A549 (cell line): Measurements from ENCODE around the gene TERB1. TPM values are rescaled to one million over a fixed set of nuclear protein-coding genes. Genes with fewer than 3 reads are reported as not detected.

Experiments used
- ATAC-seq, 2 experiments: fragments of 200-7000 bp in 1 of 2; fragments of >200 bp in 1 of 2; cut with Nextera tagmentation in 1 of 2; cut with Tn5 transposase in 1 of 2; 3 replicates each; pipeline versions ENCODE4 v1.8.0 to v1.9.1; 2018 to 2020; ENCODE audit warnings: mild to moderate bottlenecking in 1 of 2, moderate library complexity in 1 of 2
- CTCF ChIA-PET: fragments of 300-600 bp; sonication (Branson Sonifier 250); formaldehyde crosslinking; extraction: SDS; loops from one replicate; lab custom pipeline; 2021; ENCODE audit warnings: antibody characterized with exemption, inconsistent platforms; lab: Yijun Ruan, JAX
- POLR2A ChIA-PET: fragments of 350-600 bp; formaldehyde crosslinking; extraction: SDS; loops from one replicate; lab custom pipeline; 2021; ENCODE audit warnings: antibody characterized with exemption, inconsistent platforms; lab: Yijun Ruan, JAX
- DNase-seq, 2 experiments: peaks; one replicate each; pipeline versions ENCODE4 v3.0.0 to v3.0.0-alpha.2; 2011 to 2016; ENCODE audit warnings: low read depth in 1 of 2, low spot score in 1 of 2
- FAIRE-seq: peaks from 2 replicates; lab custom pipeline; 2011; peaks lifted over from hg19 to GRCh38; lab: Jason Lieb, UNC
- H3K27ac ChIP-seq, 2 experiments: fragments of >200 bp; sonication (Bioruptor Twin); formaldehyde crosslinking; 3 replicates each; pipeline ENCODE4 v1.5.1; 2016 to 2017
- H3K4me1 ChIP-seq: fragments of >200 bp; sonication (Bioruptor Twin); formaldehyde crosslinking; 3 replicates; pipeline ENCODE4 v1.6.1; 2016
- H3K4me2 ChIP-seq: fragments of >200 bp; sonication (Bioruptor Twin); formaldehyde crosslinking; 3 replicates; pipeline ENCODE4 v1.6.1; 2016
- H3K4me3 ChIP-seq: fragments of >200 bp; sonication (Bioruptor Twin); formaldehyde crosslinking; 3 replicates; pipeline ENCODE4 v1.5.1; 2016
- H3K9me3 ChIP-seq: fragments of >200 bp; sonication (Bioruptor Twin); formaldehyde crosslinking; 3 replicates; pipeline ENCODE4 v1.6.1; 2016
- BHLHE40 ChIP-seq: IDR thresholded peaks from 2 replicates; pipeline ENCODE4 v1.6.1; 2012; ENCODE audit warnings: low read depth, low read length, inconsistent platforms
- CBX8 ChIP-seq: fragments of 200-600 bp; sonication (generic); IDR thresholded peaks from 2 replicates; pipeline ENCODE4 v1.6.1; 2016
- CHD4 ChIP-seq: fragments of 200-600 bp; sonication (generic); IDR thresholded peaks from 2 replicates; pipeline ENCODE4 v1.6.1; 2016; ENCODE audit warnings: antibody characterized with exemption, mild to moderate bottlenecking, borderline replicate concordance
- E2F6 ChIP-seq: IDR thresholded peaks from 2 replicates; pipeline ENCODE4 v1.6.1; 2012; ENCODE audit warnings: low read depth, borderline replicate concordance
- EHMT2 ChIP-seq: fragments of 200-600 bp; sonication (generic); IDR thresholded peaks from 2 replicates; pipeline ENCODE4 v1.6.1; 2016; ENCODE audit warnings: antibody characterized with exemption, low read depth, mild to moderate bottlenecking, moderate library complexity
- FOSB ChIP-seq: fragments of 250-450 bp; sonication (Bioruptor Pico); IDR thresholded peaks from 2 replicates; pipeline ENCODE4 v1.5.0; 2020; ENCODE audit warnings: mild to moderate bottlenecking, moderate library complexity
- FOSL2 ChIP-seq, 2 experiments: fragments of 450-650 bp in 1 of 2; fragments of >200 bp in 1 of 2; sonication (Bioruptor Twin) in 1 of 2; formaldehyde crosslinking; IDR thresholded peaks; 2 replicates each; pipeline versions ENCODE4 v1.5.0 to v1.6.1; 2016 to 2020; ENCODE audit warnings: mild to moderate bottlenecking in 1 of 2, moderate library complexity in 1 of 2
- HDAC2 ChIP-seq: fragments of 200-600 bp; sonication (generic); IDR thresholded peaks from 2 replicates; pipeline ENCODE4 v1.6.1; 2016
- HMGXB4 ChIP-seq: fragments of 250-450 bp; sonication (Bioruptor Pico); IDR thresholded peaks from 2 replicates; pipeline ENCODE4 v1.5.0; 2021; ENCODE audit warnings: mild to moderate bottlenecking, moderate library complexity, borderline replicate concordance
- HOXA7 ChIP-seq: fragments of 250-450 bp; sonication (Bioruptor Pico); IDR thresholded peaks from 2 replicates; pipeline ENCODE4 v1.5.0; 2020; ENCODE audit warnings: mild to moderate bottlenecking, moderate library complexity
- JUN ChIP-seq, 2 experiments: fragments of >200 bp; sonication (Bioruptor Twin); formaldehyde crosslinking; IDR thresholded peaks; 2 replicates in 1 of 2; 3 replicates in 1 of 2; pipeline ENCODE4 v1.6.1; 2016 to 2017
- KDM5A ChIP-seq: fragments of 200-600 bp; sonication (generic); IDR thresholded peaks from 2 replicates; pipeline ENCODE4 v1.6.1; 2016; ENCODE audit warnings: antibody characterized with exemption, mild to moderate bottlenecking
- MAX ChIP-seq: IDR thresholded peaks from 2 replicates; pipeline ENCODE4 v1.6.1; 2012
- MAZ ChIP-seq: fragments of 150-350 bp; IDR thresholded peaks from 2 replicates; pipeline ENCODE4 v1.6.1; 2014; ENCODE audit warnings: antibody characterized with exemption, low read depth, low read length, borderline replicate concordance
- MYC ChIP-seq: IDR thresholded peaks from 2 replicates; pipeline ENCODE4 v1.6.1; 2012; ENCODE audit warnings: mild to moderate bottlenecking, inconsistent platforms, low read length, improper control_type of control experiment, borderline replicate concordance
- NFE2L2 ChIP-seq: fragments of 150-350 bp; conservative IDR thresholded peaks from 2 replicates; pipeline ENCODE4 v1.6.1; 2014; ENCODE audit warnings: low read length
- PHF8 ChIP-seq: fragments of 200-600 bp; sonication (generic); IDR thresholded peaks from 2 replicates; pipeline ENCODE4 v1.6.1; 2016; ENCODE audit warnings: low read depth, mild to moderate bottlenecking, antibody characterized with exemption, moderate library complexity, borderline replicate concordance
- RARB ChIP-seq: fragments of 250-450 bp; sonication (Bioruptor Pico); IDR thresholded peaks from 2 replicates; pipeline ENCODE4 v1.8.0; 2021; ENCODE audit warnings: mild to moderate bottlenecking, moderate library complexity
- RNF2 ChIP-seq: fragments of 200-600 bp; sonication (generic); IDR thresholded peaks from 2 replicates; pipeline ENCODE4 v1.6.1; 2016; ENCODE audit warnings: low read depth, mild to moderate bottlenecking, antibody characterized with exemption, moderate library complexity, borderline replicate concordance
- TP53 ChIP-seq: fragments of 250-450 bp; sonication (Bioruptor Pico); IDR thresholded peaks from 2 replicates; pipeline ENCODE4 v1.5.0; 2021; ENCODE audit warnings: mild to moderate bottlenecking, moderate library complexity
- USF2 ChIP-seq: fragments of 450-650 bp; IDR thresholded peaks from 2 replicates; pipeline ENCODE4 v1.6.1; 2014; ENCODE audit warnings: antibody characterized with exemption
- ZC3H11A ChIP-seq: fragments of 450-650 bp; IDR thresholded peaks from 2 replicates; pipeline ENCODE4 v1.6.1; 2014; ENCODE audit warnings: antibody characterized with exemption, mild to moderate bottlenecking
- ZFP36 ChIP-seq: fragments of 450-650 bp; IDR thresholded peaks from 2 replicates; pipeline ENCODE4 v1.6.1; 2014; ENCODE audit warnings: borderline replicate concordance; ENCODE audit not compliant: partially characterized antibody
- WGBS: methylation state at CpG from one replicate; pipeline ENCODE4 v1.1.6; 2017; ENCODE audit errors: missing lambda C conversion rate; 5-methylcytosine and 5-hydroxymethylcytosine counted together
- polyA plus RNA-seq, 4 experiments: library from polyadenylated mRNA; depleted of rRNA in 3 of 4; stranded (reverse); fragments of >200 nt; fragmentation: RNase III in 1 of 4; extraction: RNeasy Plus Mini Kit Qiagen cat#74134 plus additional on column Dnase treatment in 1 of 4; gene quantifications; 2 replicates in 3 of 4; 3 replicates in 1 of 4; pipeline ENCODE4 v1.2.3, GENCODE V29; 2011 to 2017

Gene TERB1
- polyA plus RNA-seq, 2 of the 4 experiments (the other 2 are of a cell fraction), result 0.17 to 0.18 TPM

- Histone ChIP-seq H3K4me1 (peaks cover 16% of the 10 kb centered on the region), H3K27ac (peak overlapping the region; percentile 92 to 96), H3K4me2 (peak overlapping the region; percentile 90)
- WGBS, result 0% methylated on average over 7 of the region's 22 CpGs
- FAIRE-seq (no peak), DNase-seq (no peak)
- POLR2A ChIA-PET, result interaction anchor here (1.2 kb wide), 1 partner anchor 9 kb away, joined by 5 read pairs; no protein-coding TSS in a partner anchor
- no peak for TF ChIP-seq HOXA7 (CRISPR knock-in tag)
- TF ChIP-seq FOSL2 (IDR thresholded peaks at IDR 0.05), result no peak
- no peak for TF ChIP-seq FOSL2 (CRISPR knock-in tag; IDR thresholded peaks at IDR 0.05)
- TF ChIP-seq E2F6, result peak; percentile 32; the same call in 1 of the 2 replicates
- TF ChIP-seq, all 56 proteins: peak for 1
- H3K9me3 ChIP-seq, result no peaks in the 10 kb centered on the region
- ATAC-seq, result peak; percentile 26 to 67; a peak in 5 of 6 replicates
- CTCF ChIA-PET, result interaction anchor here (0.5 to 4.9 kb wide), 29 partner anchors 9 to 240 kb away, joined by 3 to 48 read pairs (median 7); partner anchors contain the start of gene NAE1
- H3K4me3 ChIP-seq, result peak overlapping the region; percentile 92
Measured at GRCh38 chr16:66751053-66751302, 50.4 kb downstream of the TERB1 start.

- peaks cover 16% of the 10 kb centered on the region for H3K4me1 ChIP-seq
- peak overlapping the region; percentile 92 to 96 for H3K27ac ChIP-seq
- ChIA-PET CTCF (interaction anchor here (1.0 to 4.9 kb wide), 16 partner anchors 9 to 240 kb away, joined by 3 to 48 read pairs (median 8); partner anchors contain the start of gene NAE1), POLR2A (interaction anchor here (0.6 to 1.2 kb wide), 2 partner anchors 8 to 9 kb away, joined by 3 to 5 read pairs; no protein-coding TSS in a partner anchor)
- H3K4me3 ChIP-seq, result peak overlapping the region; percentile 92
- no peak for FAIRE-seq
- peak overlapping the region; percentile 90 for H3K4me2 ChIP-seq
- ATAC-seq, result peak; percentile 23 to 32; a peak in 3 of 6 replicates
- WGBS, result 11% methylated on average over 12 of the region's 12 CpGs
- no peak for DNase-seq
- no peaks in the 10 kb centered on the region for H3K9me3 ChIP-seq
- TF ChIP-seq MYC (no peak), KDM5A (no peak), ZFP36 (no peak), ZC3H11A (no peak), NFE2L2 (no peak), RNF2 (no peak), CHD4 (no peak)
Measured at GRCh38 chr16:66750279-66751052, 50.9 kb downstream of the TERB1 start.

- POLR2A ChIA-PET, result no interaction called here
- Histone ChIP-seq H3K4me2 (no peak overlapping the region), H3K27ac (no peak overlapping the region), H3K4me3 (no peak overlapping the region), H3K4me1 (peaks cover 28% of the 10 kb centered on the region), H3K9me3 (no peaks in the 10 kb centered on the region)
- CTCF ChIA-PET, result interaction anchor here (0.6 to 13.8 kb wide), 4 partner anchors 18 to 338 kb away, joined by 3 to 166 read pairs (median 6); no protein-coding TSS in a partner anchor
- FAIRE-seq (no peak), DNase-seq (no peak), ATAC-seq (no peak)
- 79% methylated on average over 1 of the region's 1 CpG for WGBS
- TF ChIP-seq USF2 (no peak), HOXA7 (CRISPR knock-in tag) (no peak), MAZ (no peak), JUN (IDR thresholded peaks at IDR 0.05) (no peak), HMGXB4 (CRISPR knock-in tag) (no peak), PHF8 (no peak), CBX8 (no peak), E2F6 (no peak), RARB (CRISPR knock-in tag) (no peak), KDM5A (no peak), HDAC2 (no peak), EHMT2 (no peak), MAX (no peak), CHD4 (no peak), TP53 (no peak), BHLHE40 (no peak), FOSB (CRISPR knock-in tag) (no peak)
Measured at GRCh38 chr16:66746682-66747081, 54.7 kb downstream of the TERB1 start.
